ENCODE data around the gene TCIRG1.

Gene TCIRG1

GRCh38 chr11:68096962-68097361, 58.1 kb downstream of the TCIRG1 start:
- Histone ChIP-seq H3K36me3 (ENCODE audit: control insufficient read depth, insufficient read depth, low read length) (no peaks in the 10 kb centered on the region), H3K4me3 (replicated peaks; ENCODE audit: low read depth, low read length) (no peak overlapping the region), H3K27me3 (replicated peaks; ENCODE audit: control insufficient read depth, insufficient read depth, low read length) (no peaks in the 10 kb centered on the region)
- TF ChIP-seq CTCF (IDR thresholded peaks at IDR 0.05; ENCODE audit: insufficient read depth, low read length, poor library complexity, severe bottlenecking) = no peak
- no peak for DNase-seq (ENCODE audit: extremely low read depth, insufficient read length)

GRCh38 chr11:68099057-68099456, 60.2 kb downstream of the TCIRG1 start:
- no peak for TF ChIP-seq CTCF (IDR thresholded peaks at IDR 0.05; ENCODE audit: insufficient read depth, low read length, poor library complexity, severe bottlenecking)
- no peak overlapping the region for H3K4me3 ChIP-seq (replicated peaks; ENCODE audit: low read depth, low read length)
- no peaks in the 10 kb centered on the region for H3K36me3 ChIP-seq (ENCODE audit: control insufficient read depth, insufficient read depth, low read length)
- no peaks in the 10 kb centered on the region for H3K27me3 ChIP-seq (replicated peaks; ENCODE audit: control insufficient read depth, insufficient read depth, low read length)
- no peak for DNase-seq (ENCODE audit: extremely low read depth, insufficient read length)

- H3K36me3 ChIP-seq (ENCODE audit: control insufficient read depth, insufficient read depth, low read length) = no peaks in the 10 kb centered on the region
- H3K27me3 ChIP-seq (replicated peaks; ENCODE audit: control insufficient read depth, insufficient read depth, low read length) = no peaks in the 10 kb centered on the region
- no peak for TF ChIP-seq CTCF (IDR thresholded peaks at IDR 0.05; ENCODE audit: insufficient read depth, low read length, poor library complexity, severe bottlenecking)
- DNase-seq (ENCODE audit: extremely low read depth, insufficient read length) = no peak
- H3K4me3 ChIP-seq (replicated peaks; ENCODE audit: low read depth, low read length) = peak overlapping the region; percentile 42
Measured at GRCh38 chr11:68099474-68100405, 60.9 kb downstream of the TCIRG1 start.

Data from GM06990 (cell line).